Daoy (cell line): ENCODE data around the gene HENMT1. TPM values are rescaled to one million over a fixed set of nuclear protein-coding genes. Genes with fewer than 3 reads are reported as not detected.
A peak's percentile ranks its signal among the peaks of the same experiment; 100 is the strongest.
"Not testable (repeated sequence)": the region's sequence is repeated elsewhere in the genome, so short reads cannot be mapped to it uniquely, and the experiment has no call there.

Experiments
- DNase-seq: peaks from one replicate; pipeline ENCODE4 v3.0.0-alpha.2; 2015; ENCODE audit warnings: low read depth
- total RNA-seq: library from RNA; depleted of rRNA; stranded (reverse); fragments of >200 nt; shearing (Covaris generic); gene quantifications from 2 replicates; pipeline ENCODE4 v1.2.3, GENCODE V29; 2014; rRNA removed

Gene HENMT1
- total RNA-seq: not detected in 2 replicates

GRCh38 chr1:108661030-108661609 lies at the start of gene HENMT1:
Gene HENMT1, minus strand, starts transcription at chr1:108661093. Its CDS starts 1,209 bp downstream, at chr1:108659884.
- DNase-seq: no peak

GRCh38 chr1:108708691-108709660 lies 48.1 kb upstream of the HENMT1 start:
- peak; percentile 39 for DNase-seq

GRCh38 chr1:108706643-108707042 lies 45.8 kb upstream of the HENMT1 start:
- DNase-seq: no peak

- DNase-seq: peak; percentile 77
These were observed 43.6 kb upstream of the HENMT1 start for GRCh38 chr1:108704496-108704895.

- no peak for DNase-seq
These were observed 43.0 kb upstream of the HENMT1 start for GRCh38 chr1:108703939-108704338.

GRCh38 chr1:108702109-108702508 lies 41.2 kb upstream of the HENMT1 start:
- not testable (repeated sequence) for DNase-seq

GRCh38 chr1:108701176-108701849 lies 40.4 kb upstream of the HENMT1 start:
- no peak for DNase-seq

GRCh38 chr1:108699375-108700332 lies 38.8 kb upstream of the HENMT1 start:
- no peak for DNase-seq

GRCh38 chr1:108695535-108695934 lies 34.6 kb upstream of the HENMT1 start:
- DNase-seq: no peak

- DNase-seq: peak; percentile 47
These were observed 32.1 kb upstream of the HENMT1 start for GRCh38 chr1:108692724-108693655.

GRCh38 chr1:108691942-108692723 lies 31.2 kb upstream of the HENMT1 start, which contains the start of gene PRPF38B:
Gene PRPF38B, plus strand, starts transcription at chr1:108692310. Its CDS starts 282 bp downstream, at chr1:108692592.
- peak; percentile 99 for DNase-seq

GRCh38 chr1:108691128-108691941 lies 30.4 kb upstream of the HENMT1 start:
- no peak for DNase-seq

GRCh38 chr1:108686614-108687313 lies 25.9 kb upstream of the HENMT1 start:
- no peak for DNase-seq

GRCh38 chr1:108685529-108685928 lies 24.6 kb upstream of the HENMT1 start:
- no peak for DNase-seq

GRCh38 chr1:108681701-108682100 lies 20.8 kb upstream of the HENMT1 start:
- DNase-seq: not testable (repeated sequence)

- DNase-seq: no peak
These were observed 18.8 kb upstream of the HENMT1 start for GRCh38 chr1:108679586-108680213.

GRCh38 chr1:108678706-108679105 lies 17.8 kb upstream of the HENMT1 start:
- no peak for DNase-seq
